H1 (cell line): ENCODE measurements around the gene GTF2A2.

Experiments used
- CTBP2 ChIP-seq: IDR thresholded peaks from 2 replicates; pipeline ENCODE4 v1.7.0; 2011; ENCODE audit warnings: borderline replicate concordance, mild to moderate bottlenecking, moderate library complexity, mixed read lengths, low read length; ENCODE audit not compliant: insufficient read depth, insufficient read length
- EZH2 ChIP-seq: fragments of 200-600 bp; sonication (generic); IDR thresholded peaks from 2 replicates; pipeline ENCODE4 v1.7.1; 2012; ENCODE audit warnings: low read depth, mild to moderate bottlenecking, moderate library complexity, low read length, inconsistent platforms; ENCODE audit not compliant: severe bottlenecking
- MAFK ChIP-seq: IDR thresholded peaks from 2 replicates; pipeline ENCODE4 v1.6.1; 2012; ENCODE audit warnings: low read depth, mild to moderate bottlenecking, improper control_type of control experiment, low read length
- POLR2A ChIP-seq, 2 experiments: IDR thresholded peaks; 1 replicate in 1 of 2; 2 replicates in 1 of 2; pipeline ENCODE4 v1.6.1; 2011; ENCODE audit warnings: low read depth in 2 of 2, low read length in 2 of 2, mild to moderate bottlenecking in 2 of 2; ENCODE audit errors: control extremely low read depth in 1 of 2
- RAD21 ChIP-seq, 2 experiments: IDR thresholded peaks in 1 of 2; conservative IDR thresholded peaks in 1 of 2; 2 replicates each; pipeline ENCODE4 v1.6.1; 2011; ENCODE audit warnings: low read depth in 2 of 2, low read length in 2 of 2, improper control_type of control experiment in 1 of 2, inconsistent platforms in 1 of 2, mild to moderate bottlenecking in 1 of 2, moderate library complexity in 1 of 2
- RFX5 ChIP-seq: IDR thresholded peaks from 2 replicates; pipeline ENCODE4 v1.6.1; 2011; ENCODE audit warnings: low read depth, low read length, improper control_type of control experiment, borderline replicate concordance
- TAF1 ChIP-seq: IDR thresholded peaks from 2 replicates; pipeline ENCODE4 v1.6.1; 2011; ENCODE audit warnings: mild to moderate bottlenecking, low read depth, low read length
- TEAD4 ChIP-seq: IDR thresholded peaks from 2 replicates; pipeline ENCODE4 v1.6.1; 2012; ENCODE audit warnings: low read depth, low read length, inconsistent platforms, mixed read lengths
- ZNF274 ChIP-seq: IDR thresholded peaks from 2 replicates; pipeline ENCODE4 v1.7.0; 2012; ENCODE audit warnings: low read length, borderline replicate concordance; ENCODE audit errors: extremely low read depth
- TF ChIP-seq, protein P1 (sequence below), 3 experiments: IDR thresholded peaks; 1 replicate in 2 of 3; 2 replicates in 1 of 3; pipeline versions ENCODE4 v1.5.1 to v1.6.1; 2011; ENCODE audit warnings: low read length in 3 of 3, mild to moderate bottlenecking in 3 of 3, inconsistent platforms in 2 of 3, low read depth in 1 of 3, moderate library complexity in 1 of 3; ENCODE audit not compliant: insufficient read depth in 1 of 3; ENCODE audit errors: control extremely low read depth in 1 of 3
- TF ChIP-seq, protein P2 (sequence below): IDR thresholded peaks from 2 replicates; pipeline ENCODE4 v1.6.1; 2011; ENCODE audit warnings: low read length, improper control_type of control experiment

DNA sequence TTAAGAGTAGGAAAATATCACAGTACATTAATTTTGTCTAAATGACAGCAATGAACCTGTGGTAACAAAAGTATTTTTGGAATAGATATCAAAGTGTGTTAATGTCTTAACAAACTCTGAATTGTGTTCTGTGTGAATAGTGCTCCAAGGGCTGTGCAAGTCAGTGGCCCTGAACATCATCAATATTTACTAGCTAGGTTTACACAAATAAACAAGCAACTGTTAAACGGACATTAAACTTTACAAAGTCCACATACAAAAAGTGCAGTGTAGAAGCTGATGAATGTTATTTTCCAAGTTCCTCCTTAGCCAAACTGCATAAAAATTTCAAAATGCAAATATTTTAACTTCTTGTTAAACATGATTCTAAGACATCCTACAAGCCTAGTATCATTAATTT, 2.1 kb upstream of the GTF2A2 start:
- TF ChIP-seq, protein P1, sequence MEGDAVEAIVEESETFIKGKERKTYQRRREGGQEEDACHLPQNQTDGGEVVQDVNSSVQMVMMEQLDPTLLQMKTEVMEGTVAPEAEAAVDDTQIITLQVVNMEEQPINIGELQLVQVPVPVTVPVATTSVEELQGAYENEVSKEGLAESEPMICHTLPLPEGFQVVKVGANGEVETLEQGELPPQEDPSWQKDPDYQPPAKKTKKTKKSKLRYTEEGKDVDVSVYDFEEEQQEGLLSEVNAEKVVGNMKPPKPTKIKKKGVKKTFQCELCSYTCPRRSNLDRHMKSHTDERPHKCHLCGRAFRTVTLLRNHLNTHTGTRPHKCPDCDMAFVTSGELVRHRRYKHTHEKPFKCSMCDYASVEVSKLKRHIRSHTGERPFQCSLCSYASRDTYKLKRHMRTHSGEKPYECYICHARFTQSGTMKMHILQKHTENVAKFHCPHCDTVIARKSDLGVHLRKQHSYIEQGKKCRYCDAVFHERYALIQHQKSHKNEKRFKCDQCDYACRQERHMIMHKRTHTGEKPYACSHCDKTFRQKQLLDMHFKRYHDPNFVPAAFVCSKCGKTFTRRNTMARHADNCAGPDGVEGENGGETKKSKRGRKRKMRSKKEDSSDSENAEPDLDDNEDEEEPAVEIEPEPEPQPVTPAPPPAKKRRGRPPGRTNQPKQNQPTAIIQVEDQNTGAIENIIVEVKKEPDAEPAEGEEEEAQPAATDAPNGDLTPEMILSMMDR (IDR thresholded peaks at IDR 0.05; ENCODE audit: control extremely low read depth in 1 of 3, insufficient read depth in 1 of 3, low read depth in 1 of 3, low read length in 3 of 3): no peak
- TF ChIP-seq MAFK: no peak
- TF ChIP-seq, protein P2, sequence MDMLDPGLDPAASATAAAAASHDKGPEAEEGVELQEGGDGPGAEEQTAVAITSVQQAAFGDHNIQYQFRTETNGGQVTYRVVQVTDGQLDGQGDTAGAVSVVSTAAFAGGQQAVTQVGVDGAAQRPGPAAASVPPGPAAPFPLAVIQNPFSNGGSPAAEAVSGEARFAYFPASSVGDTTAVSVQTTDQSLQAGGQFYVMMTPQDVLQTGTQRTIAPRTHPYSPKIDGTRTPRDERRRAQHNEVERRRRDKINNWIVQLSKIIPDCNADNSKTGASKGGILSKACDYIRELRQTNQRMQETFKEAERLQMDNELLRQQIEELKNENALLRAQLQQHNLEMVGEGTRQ: no peak
- no peak for TF ChIP-seq ZNF274
- TF ChIP-seq TEAD4: no peak
- no peak for TF ChIP-seq EZH2
- no peak for TF ChIP-seq CTBP2
- no peak for TF ChIP-seq RFX5
- no peak for TF ChIP-seq RAD21 (IDR thresholded peaks at IDR 0.05 in 1 of 2, conservative IDR thresholded peaks at IDR 0.05 in 1 of 2; ENCODE audit: low read depth in 2 of 2, low read length in 2 of 2)
- no peak for TF ChIP-seq POLR2A (IDR thresholded peaks at IDR 0.05; ENCODE audit: control extremely low read depth in 1 of 2, low read depth in 2 of 2, low read length in 2 of 2)
- TF ChIP-seq TAF1: no peak
